Loucy (cell line): ENCODE data around the gene BGN.

Source experiments
- H2AFZ ChIP-seq: fragments of 200-600 bp; sonication (generic); 2 replicates; pipeline ENCODE4 v1.6.0; 2016; ENCODE audit warnings: antibody characterized with exemption, mild to moderate bottlenecking, low read length, moderate library complexity
- H3F3A ChIP-seq: fragments of 200-600 bp; 2 replicates; pipeline ENCODE4 v1.6.0; 2016; ENCODE audit warnings: antibody characterized with exemption, low read depth, mild to moderate bottlenecking
- H3K27me3 ChIP-seq: fragments of 200-600 bp; sonication (generic); 2 replicates; pipeline ENCODE4 v1.6.1; 2014; ENCODE audit warnings: low read length, mild to moderate bottlenecking; ENCODE audit not compliant: insufficient read depth, poor library complexity, severe bottlenecking
- H3K36me3 ChIP-seq: fragments of 200-600 bp; sonication (generic); 2 replicates; pipeline ENCODE4 v1.6.1; 2016; ENCODE audit warnings: low read length; ENCODE audit not compliant: insufficient read depth
- H3K4me1 ChIP-seq: fragments of 200-600 bp; sonication (generic); 2 replicates; pipeline ENCODE4 v1.5.1; 2014; ENCODE audit warnings: low read length, mild to moderate bottlenecking; ENCODE audit not compliant: insufficient read depth, poor library complexity, severe bottlenecking
- H3K4me2 ChIP-seq: fragments of 200-600 bp; sonication (generic); 2 replicates; pipeline ENCODE4 v1.6.0; 2014; ENCODE audit warnings: antibody characterized with exemption, low read length, low read depth, mild to moderate bottlenecking; ENCODE audit not compliant: poor library complexity, severe bottlenecking
- H3K4me3 ChIP-seq: fragments of 200-600 bp; sonication (generic); 2 replicates; pipeline ENCODE4 v1.5.1; 2014; ENCODE audit warnings: low read length, mild to moderate bottlenecking, mixed read lengths; ENCODE audit not compliant: poor library complexity, severe bottlenecking
- H3K79me2 ChIP-seq: fragments of 200-600 bp; sonication (generic); 2 replicates; pipeline ENCODE4 v1.6.1; 2014; ENCODE audit warnings: low read length; ENCODE audit not compliant: insufficient read depth
- H3K9ac ChIP-seq: fragments of 200-600 bp; sonication (generic); 2 replicates; pipeline ENCODE4 v1.6.0; 2014; ENCODE audit warnings: mild to moderate bottlenecking, low read depth, low read length, moderate library complexity; ENCODE audit not compliant: poor library complexity, severe bottlenecking
- H3K9me2 ChIP-seq: fragments of 200-600 bp; sonication (generic); replicated peaks from 2 replicates; pipeline ENCODE4 v1.6.1; 2016; ENCODE audit warnings: low read depth, low read length, mixed read lengths
- H3K9me3 ChIP-seq: fragments of 200-600 bp; sonication (generic); 2 replicates; pipeline ENCODE4 v1.6.1; 2014; ENCODE audit warnings: mild to moderate bottlenecking, antibody characterized with exemption, low read length, low read depth; ENCODE audit not compliant: insufficient read depth
- H4K20me1 ChIP-seq: fragments of 200-600 bp; sonication (generic); 2 replicates; pipeline ENCODE4 v1.6.0; 2014; ENCODE audit warnings: antibody characterized with exemption, low read length, mild to moderate bottlenecking; ENCODE audit not compliant: insufficient read depth, poor library complexity, severe bottlenecking
- CTCF ChIP-seq: fragments of 200-600 bp; sonication (generic); conservative IDR thresholded peaks from 2 replicates; pipeline ENCODE4 v1.5.1; 2014; ENCODE audit warnings: mild to moderate bottlenecking, antibody characterized with exemption, low read length
- EZH2phosphoT487 ChIP-seq: fragments of 200-600 bp; IDR thresholded peaks from 2 replicates; pipeline ENCODE4 v1.6.1; 2018; ENCODE audit warnings: antibody characterized with exemption, mild to moderate bottlenecking, moderate library complexity, borderline replicate concordance

The BGN gene

GRCh38 chrX:153446636-153446936 is 48.2 kb upstream of the BGN start:
- no peaks in the 10 kb centered on the region for H3K27me3 ChIP-seq
- H2AFZ ChIP-seq: no peak overlapping the region
- H3K79me2 ChIP-seq: no peaks in the 10 kb centered on the region
- H4K20me1 ChIP-seq: no peaks in the 10 kb centered on the region
- no peak overlapping the region for H3K4me2 ChIP-seq
- no peaks in the 10 kb centered on the region for H3K9me3 ChIP-seq
- no peaks in the 10 kb centered on the region for H3F3A ChIP-seq
- no peaks in the 10 kb centered on the region for H3K36me3 ChIP-seq
- no peaks in the 10 kb centered on the region for H3K4me1 ChIP-seq
- TF ChIP-seq EZH2phosphoT487: no peak
- TF ChIP-seq CTCF: no peak
- no peaks in the 10 kb centered on the region for H3K9me2 ChIP-seq
- no peak overlapping the region for H3K9ac ChIP-seq
- no peak overlapping the region for H3K4me3 ChIP-seq

GRCh38 chrX:153446950-153447580 is 47.7 kb upstream of the BGN start:
- Histone ChIP-seq H3K4me1 (no peaks in the 10 kb centered on the region), H3K4me3 (no peak overlapping the region), H3F3A (no peaks in the 10 kb centered on the region), H3K4me2 (no peak overlapping the region), H3K9me3 (no peaks in the 10 kb centered on the region), H4K20me1 (no peaks in the 10 kb centered on the region), H3K79me2 (no peaks in the 10 kb centered on the region), H2AFZ (no peak overlapping the region), H3K9ac (no peak overlapping the region), H3K27me3 (no peaks in the 10 kb centered on the region), H3K9me2 (no peaks in the 10 kb centered on the region), H3K36me3 (no peaks in the 10 kb centered on the region)
- TF ChIP-seq EZH2phosphoT487 (no peak), CTCF (no peak)

GRCh38 chrX:153447581-153447960 is 47.2 kb upstream of the BGN start:
- Histone ChIP-seq H2AFZ (no peak overlapping the region), H3K79me2 (no peaks in the 10 kb centered on the region), H3K36me3 (no peaks in the 10 kb centered on the region), H3F3A (no peaks in the 10 kb centered on the region), H3K9me3 (no peaks in the 10 kb centered on the region), H3K9ac (no peak overlapping the region), H4K20me1 (no peaks in the 10 kb centered on the region), H3K9me2 (no peaks in the 10 kb centered on the region), H3K4me3 (no peak overlapping the region), H3K27me3 (no peaks in the 10 kb centered on the region), H3K4me2 (no peak overlapping the region), H3K4me1 (no peaks in the 10 kb centered on the region)
- no peak for TF ChIP-seq EZH2phosphoT487
- no peak for TF ChIP-seq CTCF
